A549 treated with ZK216348 at 1 μM for 4 hours (cell line): ENCODE measurements around the gene GABRA6. TPM values are rescaled to one million over a fixed set of nuclear protein-coding genes. Genes with fewer than 3 reads are reported as not detected.

Source experiments
- total RNA-seq: library from RNA; stranded (reverse); fragments of 200-300 nt; extraction: Qiagen RNA extraction; gene quantifications from 5 replicates; pipeline ENCODE4 v1.2.3, GENCODE V29; 2022; ENCODE audit warnings: low read depth

GABRA6 gene
- total RNA-seq, result not detected in 5 replicates

DNA sequence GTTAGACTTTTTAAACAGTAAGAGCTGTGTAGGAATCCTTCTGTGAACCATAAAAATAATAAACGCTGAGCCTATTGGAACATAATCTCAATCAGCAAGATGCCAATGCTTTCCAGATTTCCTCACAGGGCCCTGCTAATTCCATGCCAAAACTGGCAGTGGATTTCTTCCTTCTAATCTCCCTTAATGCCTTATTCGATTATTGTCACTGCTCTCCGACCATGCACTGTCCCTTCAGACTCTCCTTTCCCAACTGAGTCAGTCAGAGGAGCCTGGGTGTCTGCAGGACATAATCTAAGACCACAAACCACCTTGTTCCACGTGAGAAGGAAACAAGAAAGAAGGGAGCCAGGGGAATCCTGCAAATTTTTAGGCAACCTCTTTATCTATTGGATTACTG, at the start of gene GABRA6:
GABRA6 (plus strand) TSS at position 261 of the 400 bp plus-strand sequence. CDS start 269 bp downstream, outside the sequence.

Other genes starting within 250 kb of the GABRA6 start
- not detected in 5 replicates for gene GABRB2, start 139.0 kb upstream of the GABRA6 start, total RNA-seq
- gene GABRA1, start 162.4 kb downstream of the GABRA6 start, total RNA-seq, result not detected in 5 replicates